CD14-positive monocyte (primary cell): Measurements from ENCODE around the gene ABCA2. TPM values are rescaled to one million over a fixed set of nuclear protein-coding genes. Genes with fewer than 3 reads are reported as not detected.
A peak's percentile ranks its signal among the peaks of the same experiment; 100 is the strongest.

ENCODE experiments used
- DNase-seq, 3 donors: peaks; one replicate each; pipeline ENCODE4 v3.0.0-alpha.2; 2011 to 2022
- H2AFZ ChIP-seq: 2 replicates; pipeline ENCODE4 v1.6.0; 2012; ENCODE audit warnings: mild to moderate bottlenecking, low read depth, low read length, inconsistent platforms; ENCODE audit not compliant: insufficient read depth, poor library complexity, severe bottlenecking
- H3K27ac ChIP-seq, 2 donors: 1 replicate in 1 of 2; 2 replicates in 1 of 2; pipeline ENCODE4 v1.5.1; 2012 to 2013; ENCODE audit warnings: low read length in 2 of 2, control low read depth in 1 of 2, inconsistent platforms in 1 of 2, low read depth in 1 of 2, mild to moderate bottlenecking in 1 of 2
- H3K27me3 ChIP-seq, 2 donors: one replicate each; pipeline versions ENCODE4 v1.6.0 to v1.6.1; 2011 to 2013; ENCODE audit warnings: low read length in 2 of 2; ENCODE audit not compliant: control insufficient read depth in 2 of 2, insufficient read depth in 2 of 2
- H3K36me3 ChIP-seq, 2 donors: replicated peaks in 1 of 2; 1 replicate in 1 of 2; 2 replicates in 1 of 2; pipeline versions ENCODE4 v1.5.1 to v1.6.1; 2012 to 2013; ENCODE audit warnings: low read length in 2 of 2, control low read depth in 1 of 2, inconsistent platforms in 1 of 2, mild to moderate bottlenecking in 1 of 2; ENCODE audit not compliant: insufficient read depth in 2 of 2, control insufficient read depth in 1 of 2
- H3K4me1 ChIP-seq, 2 donors: 1 replicate in 1 of 2; 2 replicates in 1 of 2; pipeline versions ENCODE4 v1.5.1 to v1.6.1; 2012 to 2013; ENCODE audit warnings: low read length in 2 of 2, control low read depth in 1 of 2, inconsistent platforms in 1 of 2, mild to moderate bottlenecking in 1 of 2, moderate library complexity in 1 of 2; ENCODE audit not compliant: insufficient read depth in 2 of 2, control insufficient read depth in 1 of 2
- H3K4me2 ChIP-seq: replicated peaks from 2 replicates; pipeline ENCODE3; 2012; ENCODE audit warnings: low read length, moderate library complexity, mild to moderate bottlenecking; ENCODE audit not compliant: poor library complexity, severe bottlenecking; ENCODE audit errors: extremely low read depth
- H3K4me3 ChIP-seq, 3 experiments: fragments of 200-600 bp in 1 of 3; sonication (generic) in 1 of 3; replicated peaks in 1 of 3; 1 replicate in 2 of 3; 2 replicates in 1 of 3; pipeline ENCODE4 v1.5.1; 2011 to 2013; ENCODE audit warnings: low read length in 3 of 3, mild to moderate bottlenecking in 3 of 3, control low read depth in 2 of 3, low read depth in 2 of 3, inconsistent platforms in 1 of 3, moderate library complexity in 1 of 3
- H3K79me2 ChIP-seq: 2 replicates; pipeline ENCODE4 v1.6.0; 2012; ENCODE audit warnings: mild to moderate bottlenecking, control low read depth, inconsistent platforms, low read length, moderate library complexity; ENCODE audit not compliant: insufficient read depth
- H3K9ac ChIP-seq: 2 replicates; pipeline ENCODE4 v1.6.0; 2017; ENCODE audit warnings: low read length, mild to moderate bottlenecking; ENCODE audit not compliant: insufficient read depth, poor library complexity, severe bottlenecking
- H3K9me3 ChIP-seq, 2 donors: replicated peaks in 1 of 2; 1 replicate in 1 of 2; 2 replicates in 1 of 2; pipeline versions ENCODE4 v1.5.1 to v1.6.1; 2012 to 2013; ENCODE audit warnings: low read length in 2 of 2, control low read depth in 1 of 2; ENCODE audit not compliant: control insufficient read depth in 1 of 2, insufficient read depth in 1 of 2
- H4K20me1 ChIP-seq: 2 replicates; pipeline ENCODE4 v1.6.0; 2012; ENCODE audit warnings: mild to moderate bottlenecking, low read length, control low read depth, moderate library complexity; ENCODE audit not compliant: insufficient read depth
- H3K27ac Mint-ChIP-seq, 7 donors: one replicate each; pipeline ENCODE4 v1.8.0; 2020; ENCODE audit warnings: mild to moderate bottlenecking in 7 of 7, mixed read lengths in 7 of 7, moderate library complexity in 6 of 7, inconsistent platforms in 2 of 7
- H3K27me3 Mint-ChIP-seq, 3 donors: one replicate each; pipeline ENCODE4 v1.8.0; 2021 to 2022; ENCODE audit warnings: low read depth in 3 of 3, mild to moderate bottlenecking in 3 of 3, mixed read lengths in 3 of 3, moderate library complexity in 3 of 3, inconsistent platforms in 1 of 3
- H3K36me3 Mint-ChIP-seq, 2 donors: one replicate each; pipeline ENCODE4 v1.8.0; 2020; ENCODE audit warnings: mixed read lengths in 2 of 2, inconsistent platforms in 1 of 2, mild to moderate bottlenecking in 1 of 2
- H3K4me1 Mint-ChIP-seq: one replicate; pipeline ENCODE4 v1.8.0; 2020; ENCODE audit warnings: mild to moderate bottlenecking, mixed read lengths
- H3K4me3 Mint-ChIP-seq, 2 donors: one replicate each; pipeline ENCODE4 v1.8.0; 2020; ENCODE audit warnings: mild to moderate bottlenecking in 2 of 2, mixed read lengths in 2 of 2, moderate library complexity in 1 of 2
- H3K9me3 Mint-ChIP-seq, 7 donors: one replicate each; pipeline ENCODE4 v1.8.0; 2020 to 2022; ENCODE audit warnings: mixed read lengths in 7 of 7, mild to moderate bottlenecking in 6 of 7, moderate library complexity in 6 of 7, inconsistent platforms in 2 of 7
- WGBS: methylation state at CpG from one replicate; pipeline ENCODE4 v1.1.5; 2013; ENCODE audit warnings: missing lambda C conversion rate; ENCODE audit not compliant: insufficient coverage; 5-methylcytosine and 5-hydroxymethylcytosine counted together
- intact Hi-C, 2 donors: fragments of 100-400 bp; cut with micrococcal nuclease; formaldehyde crosslinking; loops; one replicate each; pipeline versions ENCODE4 v1.15.0 to v1.15.1; 2023
- polyA plus RNA-seq, 3 donors: library from polyadenylated mRNA; depleted of rRNA in 1 of 3; unstranded in 2 of 3; stranded (reverse) in 1 of 3; fragments of 300-500 nt in 2 of 3; fragments of >200 nt in 1 of 3; fragmentation: Illumina TruSeq in 2 of 3; gene quantifications; 1 replicate in 2 of 3; 2 replicates in 1 of 3; pipeline ENCODE4 v1.2.3, GENCODE V29; 2012 to 2021
- TF ChIP-seq, protein P1 (sequence below): fragments of 200-600 bp; IDR thresholded peaks from one replicate; pipeline ENCODE4 v1.8.0; 2022; ENCODE audit warnings: antibody characterized with exemption, mild to moderate bottlenecking

Gene ABCA2
- polyA plus RNA-seq, 3 donors, result 0.18 to 30.7 (median 0.40) TPM

DNA sequence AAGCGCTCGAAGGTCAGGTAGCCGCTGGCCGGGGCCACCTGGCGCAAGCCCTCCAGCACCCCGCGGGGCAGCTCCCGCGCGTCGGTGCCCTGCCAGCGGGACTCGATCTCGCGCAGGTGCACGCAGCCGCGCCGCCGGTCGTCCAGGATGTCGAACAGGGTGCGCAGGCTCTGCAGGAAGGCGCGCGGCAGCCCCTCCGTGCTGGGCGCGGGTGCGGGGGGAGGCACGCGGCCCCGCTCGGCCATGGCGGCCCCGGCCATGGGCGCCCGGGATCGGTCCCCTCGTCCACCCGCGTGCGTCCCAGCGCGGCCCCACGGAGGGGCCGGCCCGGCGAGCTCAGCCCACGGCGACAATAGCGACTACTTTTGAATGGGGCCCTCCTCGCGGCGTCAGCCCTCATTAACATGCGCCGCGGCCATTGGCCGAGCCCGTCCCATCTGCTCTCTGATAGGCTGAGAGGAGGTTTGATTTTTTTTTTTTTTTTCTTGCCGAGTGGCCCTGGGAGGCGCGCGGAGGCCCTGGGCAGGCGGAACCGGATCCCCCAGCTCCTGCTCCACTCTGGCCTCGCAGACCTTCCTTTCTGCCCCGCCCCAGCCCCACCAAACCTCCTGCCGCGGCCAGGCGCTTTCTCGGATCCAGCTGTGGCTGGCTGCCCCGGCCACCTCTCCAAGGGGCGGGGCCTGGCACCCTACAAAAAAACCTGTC, 42.3 kb upstream of the ABCA2 start, which contains the start of gene SAPCD2:
Gene SAPCD2, minus strand, starts transcription at position 357 of the 705 bp plus-strand sequence. Its CDS starts 97 bp downstream, at position 260.
- under 1% methylated on average over 67 of the region's 74 CpGs for WGBS
- peak within 1 kb of the TSS; percentile 53 to 56 for H3K27ac ChIP-seq
- peak within 1 kb of the TSS; percentile 2 to 71 (median 39) for H3K4me3 ChIP-seq
- Mint-ChIP-seq H3K27me3 (peaks cover 0 to 3% (median 1%) of the 10 kb centered on the region in 3 donors), H3K27ac (peak within 1 kb of the TSS; percentile 77 to 96 (median 89)), H3K9me3 (peaks cover 0 to 4% (median 2%) of the 10 kb centered on the region in 7 donors), H3K4me3 (peak within 1 kb of the TSS; percentile 75 to 91), H3K36me3 (peaks cover 3 to 12% of the 10 kb centered on the region in 2 donors), H3K4me1 (peaks cover 61% of the 10 kb centered on the region)
- peaks cover 6% of the 10 kb centered on the region for H3K79me2 ChIP-seq
- H3K9me3 ChIP-seq, result no peaks in the 10 kb centered on the region
- H3K36me3 ChIP-seq, result no peaks in the 10 kb centered on the region
- peaks cover 0 to 5% of the 10 kb centered on the region in 2 donors for H3K27me3 ChIP-seq
- intact Hi-C loops, result loop anchor here in 1 of 2 donors (2.0 kb wide), 1 partner anchor 16 kb away; the partner anchor contains the start of gene MAN1B1
- peak within 1 kb of the TSS; percentile 76 for H3K4me2 ChIP-seq
- peak within 1 kb of the TSS; percentile 76 for H2AFZ ChIP-seq
- TF ChIP-seq, protein P1, sequence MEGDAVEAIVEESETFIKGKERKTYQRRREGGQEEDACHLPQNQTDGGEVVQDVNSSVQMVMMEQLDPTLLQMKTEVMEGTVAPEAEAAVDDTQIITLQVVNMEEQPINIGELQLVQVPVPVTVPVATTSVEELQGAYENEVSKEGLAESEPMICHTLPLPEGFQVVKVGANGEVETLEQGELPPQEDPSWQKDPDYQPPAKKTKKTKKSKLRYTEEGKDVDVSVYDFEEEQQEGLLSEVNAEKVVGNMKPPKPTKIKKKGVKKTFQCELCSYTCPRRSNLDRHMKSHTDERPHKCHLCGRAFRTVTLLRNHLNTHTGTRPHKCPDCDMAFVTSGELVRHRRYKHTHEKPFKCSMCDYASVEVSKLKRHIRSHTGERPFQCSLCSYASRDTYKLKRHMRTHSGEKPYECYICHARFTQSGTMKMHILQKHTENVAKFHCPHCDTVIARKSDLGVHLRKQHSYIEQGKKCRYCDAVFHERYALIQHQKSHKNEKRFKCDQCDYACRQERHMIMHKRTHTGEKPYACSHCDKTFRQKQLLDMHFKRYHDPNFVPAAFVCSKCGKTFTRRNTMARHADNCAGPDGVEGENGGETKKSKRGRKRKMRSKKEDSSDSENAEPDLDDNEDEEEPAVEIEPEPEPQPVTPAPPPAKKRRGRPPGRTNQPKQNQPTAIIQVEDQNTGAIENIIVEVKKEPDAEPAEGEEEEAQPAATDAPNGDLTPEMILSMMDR, result no peak
- H4K20me1 ChIP-seq, result no peaks in the 10 kb centered on the region
- peak within 1 kb of the TSS; percentile 48 for H3K9ac ChIP-seq
- H3K4me1 ChIP-seq, result peaks cover 41 to 71% of the 10 kb centered on the region in 2 donors
- DNase-seq, result peak; percentile 90 to 94 (median 91)

DNA sequence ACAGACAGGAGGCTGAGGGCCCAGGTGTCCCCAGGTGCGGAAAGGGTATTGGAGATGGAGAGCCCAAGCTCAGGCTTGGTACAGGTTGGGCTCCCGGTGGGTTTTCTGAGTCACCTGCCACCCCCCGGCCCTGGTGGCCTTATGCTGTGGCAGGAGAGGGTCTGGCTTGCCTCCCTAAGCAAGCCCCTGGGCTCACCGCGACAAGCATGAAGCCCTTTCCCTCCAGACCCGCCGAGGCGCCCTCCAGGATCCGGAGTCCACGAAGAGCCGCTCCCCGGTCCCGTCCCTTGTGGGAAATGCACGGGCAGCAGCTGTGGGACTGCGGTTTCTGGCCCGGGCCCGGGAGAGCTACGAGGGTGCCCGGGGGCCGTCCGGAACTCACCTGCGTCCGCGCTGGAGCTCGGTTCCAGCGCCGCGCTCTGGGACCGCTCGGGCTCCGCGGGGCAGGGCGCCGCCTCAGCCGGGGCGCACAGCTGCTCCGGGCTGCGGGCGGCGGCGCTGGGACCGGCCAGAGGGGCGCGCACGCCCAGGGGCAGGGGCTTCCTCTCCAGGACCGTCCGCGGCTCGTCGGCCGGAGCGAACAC, 41.6 kb upstream of the ABCA2 start:
- Histone ChIP-seq H3K9me3 (no peaks in the 10 kb centered on the region), H3K36me3 (peaks cover 0 to 5% of the 10 kb centered on the region in 2 donors), H3K9ac (no peak overlapping the region), H3K4me3 (peak overlapping the region in 1 of 3 experiments; percentile 54), H3K79me2 (peaks cover 6% of the 10 kb centered on the region), H2AFZ (peak overlapping the region; percentile 46), H3K27ac (no peak overlapping the region), H4K20me1 (no peaks in the 10 kb centered on the region), H3K4me1 (peaks cover 41 to 64% of the 10 kb centered on the region in 2 donors), H3K4me2 (peak overlapping the region; percentile 76), H3K27me3 (peaks cover 0 to 5% of the 10 kb centered on the region in 2 donors)
- intact Hi-C loops, result loop anchor here (2.0 to 10.0 kb wide), 3 partner anchors 17 to 285 kb away; partner anchors contain the start of genes FUT7 (in 1 of the 2) and MAN1B1 (in 1 of the 2)
- TF ChIP-seq, protein P1, result no peak
- DNase-seq, result no peak
- 6% methylated on average over 52 of the region's 52 CpGs for WGBS
- peak overlapping the region in 1 of 7 donors; percentile 54 for H3K27ac Mint-ChIP-seq
- peaks cover 0 to 4% (median 2%) of the 10 kb centered on the region in 7 donors for H3K9me3 Mint-ChIP-seq
- H3K4me1 Mint-ChIP-seq, result peaks cover 53% of the 10 kb centered on the region
- peaks cover 3 to 15% of the 10 kb centered on the region in 2 donors for H3K36me3 Mint-ChIP-seq
- H3K27me3 Mint-ChIP-seq, result peaks cover 0 to 3% (median 0%) of the 10 kb centered on the region in 3 donors
- H3K4me3 Mint-ChIP-seq, result peak overlapping the region; percentile 56 to 74
